HG03039 (cell line): ENCODE results near the gene HM13.
A peak's percentile ranks its signal among the peaks of the same experiment; 100 is the strongest.
"Not testable (repeated sequence)": the region's sequence is repeated elsewhere in the genome, so short reads cannot be mapped to it uniquely, and the experiment has no call there.

Source experiments
- ATAC-seq: cut with Tn5 transposase; IDR thresholded peaks from one replicate; pipeline ENCODE4 v1.9.1; 2021; ENCODE audit warnings: mild to moderate bottlenecking, moderate library complexity; ENCODE audit not compliant: unreplicated experiment

The HM13 gene

DNA sequence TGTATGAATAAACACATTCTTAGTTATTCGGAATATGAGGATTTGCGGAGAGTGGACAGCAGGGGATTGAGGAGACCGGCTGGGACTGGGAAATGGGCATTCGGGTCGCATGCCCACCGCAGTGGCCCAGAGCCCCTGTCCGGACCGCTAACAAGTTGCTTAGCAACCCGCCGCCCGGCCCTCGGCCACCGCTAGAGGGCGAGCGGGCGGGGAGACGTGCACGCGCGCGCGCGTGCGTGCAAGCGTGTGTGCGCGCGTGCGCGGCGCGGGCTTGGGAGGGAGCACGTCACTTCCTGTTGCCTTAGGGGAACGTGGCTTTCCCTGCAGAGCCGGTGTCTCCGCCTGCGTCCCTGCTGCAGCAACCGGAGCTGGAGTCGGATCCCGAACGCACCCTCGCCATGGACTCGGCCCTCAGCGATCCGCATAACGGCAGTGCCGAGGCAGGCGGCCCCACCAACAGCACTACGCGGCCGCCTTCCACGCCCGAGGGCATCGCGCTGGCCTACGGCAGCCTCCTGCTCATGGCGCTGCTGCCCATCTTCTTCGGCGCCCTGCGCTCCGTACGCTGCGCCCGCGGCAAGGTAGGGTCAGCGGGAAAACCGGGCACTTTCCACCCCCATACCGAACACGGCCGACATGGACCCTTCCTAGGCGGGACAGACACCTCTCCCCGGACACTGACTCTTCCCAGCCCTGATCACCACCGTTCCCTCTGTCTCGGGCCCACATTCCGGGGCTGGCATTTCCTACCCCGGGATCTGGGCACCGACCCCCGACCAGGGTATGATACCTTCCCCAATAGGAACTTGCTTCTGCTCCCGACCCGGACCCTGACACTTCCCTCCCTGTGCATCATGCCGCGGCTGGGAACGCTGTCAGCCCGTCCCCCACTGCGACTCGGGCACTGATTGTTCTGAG, at the start of gene HM13:
HM13 (plus strand) TSS at position 289 of the 918 bp plus-strand sequence; CDS start at position 399, 110 bp downstream.
- ATAC-seq, result peak; percentile 83

DNA sequence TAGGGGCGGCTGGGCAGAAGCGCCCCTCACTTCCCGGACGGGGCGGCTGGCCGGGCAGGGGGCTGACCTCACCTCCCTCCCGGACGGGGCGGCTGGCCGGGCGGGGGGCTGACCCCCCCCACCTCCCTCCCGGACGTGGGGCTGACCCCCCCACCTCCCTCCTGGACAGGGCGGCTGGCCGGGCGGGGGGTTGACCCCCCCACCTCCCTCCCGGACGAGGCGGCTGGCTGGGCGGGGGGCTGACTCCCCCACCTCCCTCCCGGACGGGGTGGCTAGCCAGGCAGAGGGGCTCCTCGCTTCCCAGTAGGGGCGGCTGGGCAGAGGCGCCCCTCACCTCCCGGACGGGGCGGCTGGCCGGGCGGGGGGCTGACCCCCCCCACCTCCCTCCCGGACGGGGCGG, 43.3 kb upstream of the HM13 start:
- ATAC-seq, result not testable (repeated sequence)

GRCh38 chr20:31472395-31473330, 41.6 kb upstream of the HM13 start:
- ATAC-seq, result no peak

- ATAC-seq, result no peak
Measured at GRCh38 chr20:31473331-31474096, 40.7 kb upstream of the HM13 start.

DNA sequence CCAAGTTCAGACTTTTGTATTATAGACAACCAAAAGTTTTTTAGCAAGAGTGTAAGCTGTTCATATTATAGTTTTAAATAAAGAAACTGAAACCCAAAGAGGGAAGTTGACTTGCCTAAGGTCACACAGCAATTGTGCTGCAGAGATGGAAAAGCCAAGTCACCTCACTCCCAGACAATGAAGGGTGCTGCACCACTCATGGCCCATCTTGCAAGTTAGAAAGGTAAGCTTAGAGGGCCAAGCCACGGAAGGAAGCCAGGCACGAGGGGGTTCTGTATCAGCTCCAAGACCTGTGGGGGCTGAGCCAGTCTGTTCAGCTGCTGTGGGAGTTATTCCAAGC, 40.2 kb upstream of the HM13 start:
- peak; percentile 59 for ATAC-seq

- no peak for ATAC-seq
Measured at GRCh38 chr20:31474758-31475427, 39.3 kb upstream of the HM13 start, which contains the start of the genes DEFB124 and REM1. Gene DEFB124, minus strand, starts transcription at chr20:31475127. Its CDS starts 2,114 bp downstream, at chr20:31473013. Gene REM1, plus strand, starts transcription at chr20:31475288. Its CDS starts 1,158 bp downstream, at chr20:31476446.

DNA sequence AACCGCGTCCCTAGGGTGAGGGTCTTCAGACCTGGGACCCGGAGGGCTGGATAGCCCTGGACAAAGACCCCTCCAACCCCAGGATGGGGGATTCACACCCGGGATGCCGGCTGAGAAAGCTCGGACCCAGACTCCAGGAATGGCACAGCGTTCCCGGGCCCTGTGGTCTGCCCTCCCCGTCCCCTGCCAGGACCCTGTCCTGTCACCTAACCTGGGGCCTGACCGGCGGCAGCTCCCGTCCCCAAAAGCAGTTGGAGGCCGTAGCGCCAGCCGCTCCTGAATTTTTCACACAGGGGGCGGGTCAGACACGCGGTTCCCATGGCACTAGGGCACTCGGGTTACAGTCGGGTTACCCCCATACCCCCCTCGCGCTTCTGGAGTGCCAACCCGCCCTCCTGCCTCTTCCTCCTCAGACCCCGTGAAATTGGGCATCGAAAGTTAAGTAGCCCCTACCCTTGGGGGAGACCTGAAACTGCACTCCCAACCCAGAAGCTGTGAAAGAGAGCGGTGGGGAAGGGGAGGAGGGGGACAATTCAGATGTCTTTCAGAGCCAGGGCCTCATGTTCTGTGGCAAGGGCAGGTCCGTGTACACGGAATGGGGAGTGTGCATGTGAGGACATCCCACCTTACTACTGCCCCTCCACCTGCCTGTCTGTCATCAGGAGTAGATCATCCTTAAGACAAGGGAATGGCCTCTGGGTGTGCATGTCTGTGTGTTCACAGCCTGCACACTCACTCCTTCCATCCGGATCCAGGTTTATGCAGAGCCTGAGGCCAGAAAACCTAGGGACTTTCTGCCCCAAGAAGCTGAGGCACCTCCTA, 38.6 kb upstream of the HM13 start:
- ATAC-seq, result no peak

- no peak for ATAC-seq
Measured at GRCh38 chr20:31476294-31476585, 38.0 kb upstream of the HM13 start.

DNA sequence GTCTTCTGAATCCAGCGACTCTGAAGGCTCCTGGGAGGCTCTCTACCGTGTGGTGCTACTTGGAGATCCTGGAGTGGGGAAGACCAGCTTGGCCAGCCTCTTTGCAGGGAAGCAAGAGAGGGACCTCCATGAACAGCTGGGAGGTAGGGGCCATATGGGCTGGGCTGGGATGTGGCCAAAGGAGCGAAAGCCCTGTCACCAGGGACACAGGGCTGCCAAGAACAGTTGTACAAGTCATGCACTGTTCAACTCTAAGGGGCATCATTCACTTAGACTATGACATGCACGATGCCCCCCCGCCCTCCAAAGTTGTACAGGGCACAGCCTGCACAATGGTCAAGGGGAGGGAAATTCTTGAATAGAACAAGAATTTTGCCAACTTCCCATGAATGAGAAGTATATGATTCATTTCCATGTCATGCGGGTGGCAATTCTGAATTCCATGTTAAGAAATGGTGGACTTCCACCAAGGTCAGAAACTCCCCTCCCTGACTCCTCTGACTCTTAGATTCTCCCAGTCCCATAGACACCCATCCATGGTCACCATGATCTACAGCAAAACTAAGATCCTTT, 37.5 kb upstream of the HM13 start:
- ATAC-seq, result no peak

DNA sequence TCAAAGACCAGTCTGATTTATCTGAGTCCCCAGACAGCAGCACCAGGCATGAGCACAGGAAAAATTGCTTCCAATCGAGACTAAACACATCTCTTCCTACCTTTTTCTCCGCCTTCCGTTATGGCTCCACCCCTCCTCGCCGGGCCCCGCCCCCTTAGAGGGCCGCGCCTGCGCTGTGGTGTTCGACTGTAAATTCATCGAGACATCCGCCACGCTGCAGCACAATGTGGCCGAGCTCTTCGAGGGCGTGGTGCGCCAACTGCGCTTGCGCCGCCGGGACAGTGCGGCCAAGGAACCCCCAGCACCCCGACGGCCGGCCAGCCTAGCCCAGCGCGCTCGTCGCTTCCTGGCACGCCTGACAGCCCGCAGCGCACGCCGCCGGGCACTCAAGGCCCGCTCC, 30.2 kb upstream of the HM13 start:
- ATAC-seq, result no peak

- ATAC-seq, result no peak
Measured at GRCh38 chr20:31485450-31486339, 28.5 kb upstream of the HM13 start.

- no peak for ATAC-seq
Measured at GRCh38 chr20:31488115-31488514, 26.1 kb upstream of the HM13 start.

- no peak for ATAC-seq
Measured at GRCh38 chr20:31489152-31489551, 25.1 kb upstream of the HM13 start.

- no peak for ATAC-seq
Measured at GRCh38 chr20:31490752-31491151, 23.5 kb upstream of the HM13 start.

DNA sequence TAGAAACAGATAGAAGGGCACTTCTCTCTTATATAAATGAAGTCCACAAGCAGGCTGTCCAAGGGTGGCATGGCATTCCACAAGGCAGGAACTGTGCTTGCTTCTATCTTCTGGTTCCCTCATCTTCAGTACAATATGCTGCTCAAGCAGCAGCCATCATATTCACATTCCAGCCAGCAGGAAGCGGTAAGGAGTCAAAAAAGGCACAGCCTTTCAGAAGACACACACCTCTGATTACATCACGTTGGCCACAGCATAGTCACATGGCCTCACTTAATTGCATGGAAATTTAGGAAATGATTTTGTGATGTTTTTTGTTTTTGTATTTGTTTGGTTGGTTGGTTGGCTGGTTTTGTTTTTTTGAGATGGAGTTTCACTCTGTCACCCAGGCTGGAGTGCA, 20.1 kb upstream of the HM13 start:
- no peak for ATAC-seq

- no peak for ATAC-seq
Measured at GRCh38 chr20:31496761-31497295, 17.4 kb upstream of the HM13 start.

DNA sequence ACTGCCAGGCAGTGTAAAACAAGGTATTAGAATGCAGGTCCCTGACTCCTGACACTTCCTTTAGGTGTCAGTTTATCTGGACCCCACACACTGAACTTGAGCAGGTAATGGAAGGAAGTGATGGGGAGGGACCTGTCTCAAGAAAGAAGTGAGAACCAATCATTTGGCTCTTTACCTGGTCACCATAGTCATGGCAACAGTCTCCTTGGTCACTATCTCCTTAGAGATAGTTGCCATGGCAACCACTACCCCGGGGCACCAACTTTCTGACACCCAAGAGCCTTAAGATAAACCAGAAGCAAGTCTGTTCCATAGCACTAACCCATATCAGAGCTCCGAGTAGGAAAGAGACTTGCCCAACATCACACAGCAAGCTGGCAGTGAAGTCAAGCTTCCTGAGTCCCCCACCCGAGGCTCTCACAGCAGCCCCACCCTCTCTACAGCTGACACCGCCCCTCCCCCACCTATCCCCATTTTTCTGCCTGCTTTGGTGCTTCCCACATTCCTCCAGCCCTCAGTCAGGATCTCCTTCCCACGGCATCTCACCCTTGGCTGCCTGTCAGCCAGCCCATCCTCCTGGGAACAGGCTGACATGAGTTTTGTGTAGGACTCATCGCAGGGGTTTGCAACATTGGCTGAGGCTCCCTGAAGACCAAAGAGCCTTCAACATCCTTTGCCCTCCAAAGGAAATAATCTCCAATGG, 16.3 kb upstream of the HM13 start:
- ATAC-seq, result no peak
